IMR-90 (cell line): ENCODE measurements around the gene CRYBA4. TPM values are rescaled to one million over a fixed set of nuclear protein-coding genes. Genes with fewer than 3 reads are reported as not detected.

Experiments used
- ATAC-seq: fragments of 200-7000 bp; cut with Tn5 transposase; 2 replicates; pipeline ENCODE4 v1.9.1; 2020; ENCODE audit warnings: low read depth, mild to moderate bottlenecking, moderate library complexity
- BruUV-seq: library from RNA; stranded (reverse); fragments of 400-500 nt; replicated peaks from 2 replicates; lab custom pipeline; 2021; lab: Mats Ljungman, UMichigan
- CTCF ChIA-PET: fragments of 300-600 bp; formaldehyde crosslinking; extraction: SDS; loops from one replicate; lab custom pipeline; 2021; ENCODE audit warnings: antibody characterized with exemption; lab: Yijun Ruan, JAX
- POLR2A ChIA-PET: fragments of 300-600 bp; sonication (Branson Sonifier 250); formaldehyde crosslinking; loops from one replicate; lab custom pipeline; 2022; ENCODE audit warnings: antibody characterized with exemption; ENCODE audit not compliant: unreplicated experiment; lab: Charles Lee
- DNase-seq: peaks from one replicate; pipeline ENCODE4 v3.0.0; 2013
- H2AFZ ChIP-seq: replicated peaks from 2 replicates; pipeline ENCODE3; 2013; ENCODE audit warnings: low read length, mild to moderate bottlenecking; ENCODE audit not compliant: poor library complexity
- H2AK5ac ChIP-seq: 2 replicates; pipeline ENCODE4 v1.6.1; 2013; ENCODE audit warnings: low read depth, low read length, inconsistent platforms
- H2AK9ac ChIP-seq: replicated peaks from 2 replicates; pipeline ENCODE3; 2013; ENCODE audit warnings: mild to moderate bottlenecking, low read depth, low read length, moderate library complexity; ENCODE audit not compliant: poor library complexity
- H2BK120ac ChIP-seq: 2 replicates; pipeline ENCODE4 v1.6.1; 2013; ENCODE audit warnings: low read depth, low read length, inconsistent platforms
- H2BK15ac ChIP-seq: 3 replicates; pipeline ENCODE4 v1.6.1; 2013; ENCODE audit warnings: low read depth, low read length, inconsistent platforms
- H2BK20ac ChIP-seq: 2 replicates; pipeline ENCODE4 v1.6.1; 2013; ENCODE audit warnings: low read depth, mild to moderate bottlenecking, inconsistent platforms, low read length, moderate library complexity
- H2BK5ac ChIP-seq: 2 replicates; pipeline ENCODE4 v1.6.1; 2013; ENCODE audit warnings: mild to moderate bottlenecking, low read depth, low read length, inconsistent platforms; ENCODE audit not compliant: poor library complexity, severe bottlenecking
- H3K14ac ChIP-seq: replicated peaks from 2 replicates; pipeline ENCODE4 v1.6.1; 2013; ENCODE audit warnings: low read depth, low read length, inconsistent platforms
- H3K18ac ChIP-seq: 2 replicates; pipeline ENCODE4 v1.6.1; 2013; ENCODE audit warnings: low read depth, low read length, control low read depth
- H3K23ac ChIP-seq: 2 replicates; pipeline ENCODE4 v1.6.1; 2013; ENCODE audit warnings: low read depth, low read length, inconsistent platforms
- H3K27ac ChIP-seq: 2 replicates; pipeline ENCODE4 v1.5.1; 2013; ENCODE audit warnings: mild to moderate bottlenecking, control low read depth, low read length; ENCODE audit not compliant: insufficient read depth
- H3K27me3 ChIP-seq: 2 replicates; pipeline ENCODE4 v1.6.1; 2013; ENCODE audit warnings: low read length; ENCODE audit not compliant: control insufficient read depth, insufficient read depth
- H3K36me3 ChIP-seq: 2 replicates; pipeline ENCODE4 v1.6.1; 2013; ENCODE audit warnings: low read length, mixed read lengths; ENCODE audit not compliant: control insufficient read depth, insufficient read depth
- H3K4ac ChIP-seq: 2 replicates; pipeline ENCODE4 v1.6.1; 2013; ENCODE audit warnings: low read depth, low read length, inconsistent platforms
- H3K4me1 ChIP-seq: 2 replicates; pipeline ENCODE4 v1.6.1; 2013; ENCODE audit warnings: low read length, mixed read lengths; ENCODE audit not compliant: control insufficient read depth, insufficient read depth
- H3K4me2 ChIP-seq: 2 replicates; pipeline ENCODE4 v1.6.1; 2013; ENCODE audit warnings: low read depth, mild to moderate bottlenecking, control low read depth, low read length, moderate library complexity
- H3K4me3 ChIP-seq: 2 replicates; pipeline ENCODE4 v1.5.1; 2013; ENCODE audit warnings: low read depth, mild to moderate bottlenecking, control low read depth, low read length, moderate library complexity; ENCODE audit not compliant: insufficient read depth
- H3K56ac ChIP-seq: 2 replicates; pipeline ENCODE4 v1.6.1; 2013; ENCODE audit warnings: low read length, inconsistent platforms; ENCODE audit not compliant: insufficient read depth; ENCODE audit errors: extremely low read depth
- H3K79me1 ChIP-seq, 2 experiments: 2 replicates each; pipeline ENCODE4 v1.6.1; 2013; ENCODE audit warnings: low read length in 2 of 2, inconsistent platforms in 1 of 2, low read depth in 1 of 2
- H3K9ac ChIP-seq: 2 replicates; pipeline ENCODE4 v1.6.1; 2013; ENCODE audit warnings: low read depth, low read length, control low read depth
- H3K9me1 ChIP-seq: 2 replicates; pipeline ENCODE4 v1.6.1; 2013; ENCODE audit warnings: low read length, inconsistent platforms; ENCODE audit not compliant: insufficient read depth
- H3K9me3 ChIP-seq: 2 replicates; pipeline ENCODE4 v1.6.1; 2013; ENCODE audit warnings: low read length; ENCODE audit not compliant: control insufficient read depth, insufficient read depth
- H4K20me1 ChIP-seq: 2 replicates; pipeline ENCODE4 v1.6.1; 2013; ENCODE audit warnings: low read length, inconsistent platforms; ENCODE audit not compliant: insufficient read depth
- H4K5ac ChIP-seq: 2 replicates; pipeline ENCODE4 v1.6.1; 2013; ENCODE audit warnings: mild to moderate bottlenecking, low read depth, low read length, control low read depth
- H4K8ac ChIP-seq, 2 experiments: 2 replicates each; pipeline ENCODE4 v1.6.1; 2013; ENCODE audit warnings: low read depth in 2 of 2, low read length in 2 of 2, control low read depth in 1 of 2, inconsistent platforms in 1 of 2
- H4K91ac ChIP-seq: 2 replicates; pipeline ENCODE4 v1.6.1; 2013; ENCODE audit warnings: low read depth, low read length, inconsistent platforms; ENCODE audit not compliant: insufficient read depth
- BHLHE40 ChIP-seq: fragments of 150-350 bp; IDR thresholded peaks from 2 replicates; pipeline ENCODE4 v1.6.1; 2016; ENCODE audit warnings: mild to moderate bottlenecking, low read depth, low read length
- CEBPB ChIP-seq: IDR thresholded peaks from 2 replicates; pipeline ENCODE4 v1.6.1; 2012; ENCODE audit warnings: low read depth, low read length, improper control_type of control experiment
- CHD1 ChIP-seq: IDR thresholded peaks from 2 replicates; pipeline ENCODE4 v1.6.1; 2012; ENCODE audit warnings: low read depth, low read length, improper control_type of control experiment
- FOS ChIP-seq: fragments of 150-350 bp; IDR thresholded peaks from 2 replicates; pipeline ENCODE4 v1.6.1; 2016; ENCODE audit warnings: low read depth, low read length
- MAZ ChIP-seq: IDR thresholded peaks from 2 replicates; pipeline ENCODE4 v1.6.1; 2012; ENCODE audit warnings: low read depth, mild to moderate bottlenecking, low read length, improper control_type of control experiment, moderate library complexity, borderline replicate concordance
- MXI1 ChIP-seq: IDR thresholded peaks from 2 replicates; pipeline ENCODE4 v1.6.1; 2012; ENCODE audit warnings: low read depth, mild to moderate bottlenecking, low read length, moderate library complexity, borderline replicate concordance
- POLR2A ChIP-seq: IDR thresholded peaks from 2 replicates; pipeline ENCODE4 v1.6.1; 2012; ENCODE audit warnings: mild to moderate bottlenecking, low read depth, low read length
- RAD21 ChIP-seq: IDR thresholded peaks from 2 replicates; pipeline ENCODE4 v1.6.1; 2012; ENCODE audit warnings: low read length, improper control_type of control experiment
- RFX5 ChIP-seq: IDR thresholded peaks from 2 replicates; pipeline ENCODE4 v1.8.0; 2012; ENCODE audit warnings: low read depth, mild to moderate bottlenecking, low read length, moderate library complexity
- WGBS, 2 experiments: methylation state at CpG; one replicate each; pipeline versions ENCODE4 v1.1.5 to v1.1.7; 2013; ENCODE audit warnings: missing lambda C conversion rate in 2 of 2; ENCODE audit not compliant: insufficient read length in 1 of 2; ENCODE audit errors: extremely low coverage in 2 of 2; 5-methylcytosine and 5-hydroxymethylcytosine counted together
- dilution Hi-C: fragments of 300-500 bp; cut with HindIII; formaldehyde crosslinking; loops from one replicate; pipeline ENCODE4 v1.14.3; 2018; ENCODE audit warnings: low sequenced_read_pairs; ENCODE audit not compliant: unreplicated experiment
- in situ Hi-C: fragments of 300-500 bp; cut with MboI; formaldehyde crosslinking; loops from 3 replicates; pipeline ENCODE4 v1.14.3; 2019; ENCODE audit warnings: low sequenced_read_pairs, inconsistent platforms, mixed read lengths
- intact Hi-C: fragments of 100-400 bp; cut with micrococcal nuclease; formaldehyde crosslinking; loops from 2 replicates; pipeline ENCODE4 v1.10.0; 2022
- polyA plus RNA-seq, 3 experiments: library from polyadenylated mRNA; depleted of rRNA; stranded (reverse); fragments of >200 nt; gene quantifications; 2 replicates each; pipeline ENCODE4 v1.2.3, GENCODE V29; 2012; ENCODE audit warnings: low replicate concordance in 1 of 3
- total RNA-seq: library from RNA; depleted of rRNA; stranded (reverse); fragments of >200 nt; gene quantifications from 2 replicates; pipeline ENCODE4 v1.2.3, GENCODE V29; 2012
- TF ChIP-seq, protein P1 (sequence below): fragments of 150-350 bp; IDR thresholded peaks from 2 replicates; pipeline ENCODE4 v1.6.1; 2016; ENCODE audit warnings: low read depth, mild to moderate bottlenecking, low read length, moderate library complexity, borderline replicate concordance
- TF ChIP-seq, protein P2 (sequence below): fragments of 150-350 bp; IDR thresholded peaks from 2 replicates; pipeline ENCODE4 v1.6.1; 2017; ENCODE audit warnings: mild to moderate bottlenecking, antibody characterized with exemption, low read length, low read depth

CRYBA4 gene
- total and polyA plus RNA-seq, 2 of the 4 experiments (the other 2 are of a cell fraction), result not detected

DNA sequence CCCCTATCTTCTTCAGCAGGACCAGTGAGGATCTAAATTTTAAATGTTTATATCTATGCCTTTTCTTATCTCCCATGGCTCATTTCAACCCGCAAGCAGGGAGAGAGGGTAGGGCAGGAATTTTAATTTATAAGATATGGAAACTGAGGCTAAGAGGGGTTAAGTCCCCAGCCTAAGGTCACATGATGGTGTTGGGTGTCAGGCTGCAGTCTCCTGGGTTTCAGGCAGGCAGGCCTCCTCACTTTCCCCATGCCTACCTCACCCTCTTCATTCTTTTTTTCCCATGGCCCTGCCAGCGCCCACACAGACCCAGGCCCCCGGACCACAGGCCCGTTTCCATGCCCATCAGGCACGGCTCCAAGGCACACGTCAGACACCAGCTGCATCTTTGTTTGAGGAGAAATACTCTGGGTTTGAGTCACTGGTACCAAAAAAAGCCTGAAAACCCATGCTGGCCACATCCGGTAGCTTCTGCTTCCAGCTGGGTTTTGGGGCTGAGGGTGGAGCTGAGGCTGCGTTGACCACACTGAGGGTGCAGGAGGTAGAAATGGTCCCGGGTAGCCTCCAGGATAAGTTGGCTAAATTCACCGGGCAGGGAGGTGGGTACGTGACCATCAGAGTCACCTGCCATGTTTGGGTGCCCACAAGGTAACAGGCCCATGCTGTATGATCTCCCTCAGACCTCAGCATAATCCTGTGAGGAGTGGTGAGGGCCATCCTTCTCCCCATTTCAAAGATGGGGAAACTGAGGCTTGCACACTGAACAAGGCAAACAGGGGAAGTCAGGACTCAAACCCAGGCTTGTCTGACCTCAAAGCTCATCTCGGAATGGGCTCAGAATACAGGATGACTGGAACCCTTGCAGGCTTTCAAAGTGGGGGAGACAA lies 11.4 kb upstream of the CRYBA4 start:
- H2BK5ac ChIP-seq, result peak overlapping the region; percentile 83
- H2AK9ac ChIP-seq, result peak overlapping the region; percentile 88
- 0 out of 2 replicates have a peak overlapping the region, but pooled peaks have one; percentile 32 for H3K9ac ChIP-seq
- dilution Hi-C loops, result no loop called here
- peak overlapping the region; percentile 100 for H2BK15ac ChIP-seq
- H3K9me1 ChIP-seq, result peaks cover 14% of the 10 kb centered on the region
- H3K4ac ChIP-seq, result peak overlapping the region; percentile 98
- H3K9me3 ChIP-seq, result no peaks in the 10 kb centered on the region
- peak overlapping the region; percentile 99 for H2BK120ac ChIP-seq
- peak overlapping the region; percentile 95 for H3K23ac ChIP-seq
- H3K36me3 ChIP-seq, result no peaks in the 10 kb centered on the region
- H4K8ac ChIP-seq, result peak overlapping the region; percentile 92 to 98
- 30% methylated on average over 2 of the region's 12 CpGs; no CpG with 5 or more reads in 1 of the 2 experiments for WGBS, 2 experiments
- H3K56ac ChIP-seq, result no peak overlapping the region
- in situ Hi-C loops, result no loop called here
- H3K27me3 ChIP-seq, result peaks cover 8% of the 10 kb centered on the region
- H3K14ac ChIP-seq, result peak overlapping the region; percentile 93
- peaks cover 8% of the 10 kb centered on the region for H3K4me1 ChIP-seq
- peak overlapping the region; percentile 93 for H4K91ac ChIP-seq
- H3K18ac ChIP-seq, result peak overlapping the region; percentile 85
- H4K5ac ChIP-seq, result peak overlapping the region; percentile 76
- peak overlapping the region; percentile 99 for H2AK5ac ChIP-seq
- intact Hi-C loops, result no loop called here
- H3K79me1 ChIP-seq, result peaks cover 0 to 5% of the 10 kb centered on the region in 2 experiments; a peak in 1 of 4 replicates
- no peaks in the 10 kb centered on the region for H4K20me1 ChIP-seq
- no peak overlapping the region for H3K4me3 ChIP-seq
- peak overlapping the region; percentile 54; the same call in 1 of the 2 replicates for H3K4me2 ChIP-seq
- ChIA-PET CTCF (interaction anchor here (0.7 kb wide), 1 partner anchor 108 kb away, joined by 3 read pairs; no protein-coding TSS in a partner anchor), POLR2A (no interaction called here)
- BruUV-seq, result no TSS peak
- H3K27ac ChIP-seq, result peak overlapping the region; percentile 75
- no peak for TF ChIP-seq CEBPB
- TF ChIP-seq, protein P1, sequence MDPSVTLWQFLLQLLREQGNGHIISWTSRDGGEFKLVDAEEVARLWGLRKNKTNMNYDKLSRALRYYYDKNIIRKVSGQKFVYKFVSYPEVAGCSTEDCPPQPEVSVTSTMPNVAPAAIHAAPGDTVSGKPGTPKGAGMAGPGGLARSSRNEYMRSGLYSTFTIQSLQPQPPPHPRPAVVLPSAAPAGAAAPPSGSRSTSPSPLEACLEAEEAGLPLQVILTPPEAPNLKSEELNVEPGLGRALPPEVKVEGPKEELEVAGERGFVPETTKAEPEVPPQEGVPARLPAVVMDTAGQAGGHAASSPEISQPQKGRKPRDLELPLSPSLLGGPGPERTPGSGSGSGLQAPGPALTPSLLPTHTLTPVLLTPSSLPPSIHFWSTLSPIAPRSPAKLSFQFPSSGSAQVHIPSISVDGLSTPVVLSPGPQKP, result no peak
- TF ChIP-seq FOS, result peak; percentile 68; the same call in 1 of the 2 replicates
- peak; percentile 62 for TF ChIP-seq BHLHE40
- TF ChIP-seq MAZ, result peak; percentile 49; the same call in 1 of the 2 replicates
- TF ChIP-seq, protein P2, sequence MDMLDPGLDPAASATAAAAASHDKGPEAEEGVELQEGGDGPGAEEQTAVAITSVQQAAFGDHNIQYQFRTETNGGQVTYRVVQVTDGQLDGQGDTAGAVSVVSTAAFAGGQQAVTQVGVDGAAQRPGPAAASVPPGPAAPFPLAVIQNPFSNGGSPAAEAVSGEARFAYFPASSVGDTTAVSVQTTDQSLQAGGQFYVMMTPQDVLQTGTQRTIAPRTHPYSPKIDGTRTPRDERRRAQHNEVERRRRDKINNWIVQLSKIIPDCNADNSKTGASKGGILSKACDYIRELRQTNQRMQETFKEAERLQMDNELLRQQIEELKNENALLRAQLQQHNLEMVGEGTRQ, result peak; percentile 71
- no peak for TF ChIP-seq RFX5
- TF ChIP-seq MXI1, result peak; percentile 25; the same call in 1 of the 2 replicates
- TF ChIP-seq RAD21, result no peak
- no peak for TF ChIP-seq POLR2A
- TF ChIP-seq CHD1, result no peak
- peak; percentile 96 for DNase-seq
- H2BK20ac ChIP-seq, result peak overlapping the region; percentile 99
- peak; percentile 94 for ATAC-seq
- H2AFZ ChIP-seq, result peak overlapping the region; percentile 84
